ENCODE results near the gene USP21. TPM values are rescaled to one million over a fixed set of nuclear protein-coding genes. Genes with fewer than 3 reads are reported as not detected.

The USP21 gene
- total RNA-seq, 4 donors from 2014 or later = 19.5 to 75.9 (median 35.3) TPM

- intact Hi-C loops (cut with DNase I; ENCODE audit: low total_unique reads) (no loop called here), in situ Hi-C loops (cut with MboI; ENCODE audit: low pct_ligation_motif_present in 1 of 4, low pct_unique_long_range_greater_than_20kb in 1 of 4, low sequenced_read_pairs in 3 of 4) (no loop called here)
Measured at GRCh38 chr1:161127649-161128048, 31.7 kb upstream of the USP21 start.

GRCh38 chr1:161128591-161129420 lies 30.5 kb upstream of the USP21 start:
- TF ChIP-seq POLR2AphosphoS5 (IDR thresholded peaks at IDR 0.05) = no peak
- no peaks in the 10 kb centered on the region for H3K27me3 ChIP-seq
- peaks cover 11 to 43% (median 16%) of the 10 kb centered on the region in 4 donors for H3K4me1 ChIP-seq
- H3K9me3 ChIP-seq = no peaks in the 10 kb centered on the region
- H3K36me3 ChIP-seq = peaks cover 0 to 35% (median 7%) of the 10 kb centered on the region in 4 donors
- WGBS, 2 donors (ENCODE audit: low coverage in 1 of 2) = 94 to 100% methylated on average over 4 of the region's 4 CpGs
- in situ Hi-C loops (cut with MboI; ENCODE audit: low pct_ligation_motif_present in 1 of 4, low pct_unique_long_range_greater_than_20kb in 1 of 4, low sequenced_read_pairs in 3 of 4) = no loop called here
- no peak overlapping the region for H3K4me3 ChIP-seq
- DNase-seq = no peak
- intact Hi-C loops (cut with DNase I; ENCODE audit: low total_unique reads) = no loop called here
- H3K27ac ChIP-seq = no peak overlapping the region

More at GRCh38 chr1:161127649-161128048, 31.7 kb upstream of the USP21 start:
- H3K4me3 ChIP-seq = no peak overlapping the region
- peak overlapping the region in 1 of 4 donors; percentile 12 for H3K27ac ChIP-seq
- no peak for DNase-seq
- H3K27me3 ChIP-seq = no peaks in the 10 kb centered on the region
- no peaks in the 10 kb centered on the region for H3K9me3 ChIP-seq
- peaks cover 8 to 39% (median 12%) of the 10 kb centered on the region in 4 donors for H3K4me1 ChIP-seq
- no peak for TF ChIP-seq CTCF (IDR thresholded peaks at IDR 0.05)
- no peak for TF ChIP-seq POLR2AphosphoS5 (IDR thresholded peaks at IDR 0.05)
- 85 to 86% methylated on average over 2 of the region's 2 CpGs for WGBS, 2 donors (ENCODE audit: low coverage in 1 of 2)
- H3K36me3 ChIP-seq = peaks cover 0 to 42% (median 9%) of the 10 kb centered on the region in 4 donors

GRCh38 chr1:161130266-161130665 lies 29.0 kb upstream of the USP21 start:
- Histone ChIP-seq H3K4me3 (no peak overlapping the region), H3K36me3 (peaks cover 0 to 22% (median 3%) of the 10 kb centered on the region in 4 donors), H3K4me1 (peaks cover 19 to 55% (median 28%) of the 10 kb centered on the region in 4 donors), H3K9me3 (no peaks in the 10 kb centered on the region), H3K27ac (peak overlapping the region in 1 of 4 donors; percentile 95), H3K27me3 (no peaks in the 10 kb centered on the region)
- intact Hi-C loops (cut with DNase I; ENCODE audit: low total_unique reads) (no loop called here), in situ Hi-C loops (cut with MboI; ENCODE audit: low pct_ligation_motif_present in 1 of 4, low pct_unique_long_range_greater_than_20kb in 1 of 4, low sequenced_read_pairs in 3 of 4) (no loop called here)
- DNase-seq = no peak
- WGBS, 2 donors (ENCODE audit: low coverage in 1 of 2) = 47 to 50% methylated on average over 1 of the region's 1 CpG
- TF ChIP-seq POLR2AphosphoS5 (IDR thresholded peaks at IDR 0.05) (no peak), CTCF (IDR thresholded peaks at IDR 0.05) (no peak), POLR2A (IDR thresholded peaks at IDR 0.05) (no peak), EP300 (IDR thresholded peaks at IDR 0.05; ENCODE audit: low read depth) (no peak)

- H3K4me1 ChIP-seq = peaks cover 19 to 55% (median 28%) of the 10 kb centered on the region in 4 donors
- 1 to 7% methylated on average over 14 to 21 of the region's 22 CpGs for WGBS, 2 donors (ENCODE audit: low coverage in 1 of 2)
- intact Hi-C loops (cut with DNase I; ENCODE audit: low total_unique reads) = no loop called here
Measured at GRCh38 chr1:161131523-161132409, 27.5 kb upstream of the USP21 start.

More at GRCh38 chr1:161131523-161132409, 27.5 kb upstream of the USP21 start:
- DNase-seq = no peak
- Histone ChIP-seq H3K27me3 (no peaks in the 10 kb centered on the region), H3K27ac (peak overlapping the region; percentile 91 to 95 (median 94)), H3K4me3 (peak overlapping the region; percentile 60 to 79 (median 74)), H3K9me3 (no peaks in the 10 kb centered on the region), H3K36me3 (peaks cover 0 to 22% (median 3%) of the 10 kb centered on the region in 4 donors)
- in situ Hi-C loops (cut with MboI; ENCODE audit: low pct_ligation_motif_present in 1 of 4, low pct_unique_long_range_greater_than_20kb in 1 of 4, low sequenced_read_pairs in 3 of 4) = no loop called here
- TF ChIP-seq CTCF (IDR thresholded peaks at IDR 0.05) (no peak), EP300 (IDR thresholded peaks at IDR 0.05; ENCODE audit: low read depth) (no peak), POLR2A (IDR thresholded peaks at IDR 0.05) (no peak), POLR2AphosphoS5 (IDR thresholded peaks at IDR 0.05) (no peak)

All from transverse colon (tissue), 4 donors.